Astrocyte of the cerebellum (primary cell): Measurements from ENCODE around the gene USP40.

Experiments used
- DNase-seq: peaks from one replicate; pipeline ENCODE4 v3.0.0-alpha.2; 2011; ENCODE audit warnings: low read depth
- H3K4me3 ChIP-seq: 2 replicates; pipeline ENCODE4 v1.5.1; 2011; ENCODE audit warnings: mild to moderate bottlenecking, low read depth, low read length, moderate library complexity
- in situ Hi-C: cut with HindIII; loops from 2 replicates; pipeline ENCODE4 v1.10.0; 2017; ENCODE audit warnings: low sequenced_read_pairs
- TF ChIP-seq, protein P1 (sequence below): IDR thresholded peaks from 2 replicates; pipeline ENCODE4 v1.5.1; 2012; ENCODE audit warnings: low read length, low read depth, moderate library complexity, mild to moderate bottlenecking; ENCODE audit errors: missing control alignments

USP40 gene

GRCh38 chr2:233440314-233440713 is 126.3 kb downstream of the USP40 start:
- in situ Hi-C loops, result no loop called here
- H3K4me3 ChIP-seq, result no peak overlapping the region
- TF ChIP-seq, protein P1, sequence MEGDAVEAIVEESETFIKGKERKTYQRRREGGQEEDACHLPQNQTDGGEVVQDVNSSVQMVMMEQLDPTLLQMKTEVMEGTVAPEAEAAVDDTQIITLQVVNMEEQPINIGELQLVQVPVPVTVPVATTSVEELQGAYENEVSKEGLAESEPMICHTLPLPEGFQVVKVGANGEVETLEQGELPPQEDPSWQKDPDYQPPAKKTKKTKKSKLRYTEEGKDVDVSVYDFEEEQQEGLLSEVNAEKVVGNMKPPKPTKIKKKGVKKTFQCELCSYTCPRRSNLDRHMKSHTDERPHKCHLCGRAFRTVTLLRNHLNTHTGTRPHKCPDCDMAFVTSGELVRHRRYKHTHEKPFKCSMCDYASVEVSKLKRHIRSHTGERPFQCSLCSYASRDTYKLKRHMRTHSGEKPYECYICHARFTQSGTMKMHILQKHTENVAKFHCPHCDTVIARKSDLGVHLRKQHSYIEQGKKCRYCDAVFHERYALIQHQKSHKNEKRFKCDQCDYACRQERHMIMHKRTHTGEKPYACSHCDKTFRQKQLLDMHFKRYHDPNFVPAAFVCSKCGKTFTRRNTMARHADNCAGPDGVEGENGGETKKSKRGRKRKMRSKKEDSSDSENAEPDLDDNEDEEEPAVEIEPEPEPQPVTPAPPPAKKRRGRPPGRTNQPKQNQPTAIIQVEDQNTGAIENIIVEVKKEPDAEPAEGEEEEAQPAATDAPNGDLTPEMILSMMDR, result no peak
- no peak for DNase-seq

DNA sequence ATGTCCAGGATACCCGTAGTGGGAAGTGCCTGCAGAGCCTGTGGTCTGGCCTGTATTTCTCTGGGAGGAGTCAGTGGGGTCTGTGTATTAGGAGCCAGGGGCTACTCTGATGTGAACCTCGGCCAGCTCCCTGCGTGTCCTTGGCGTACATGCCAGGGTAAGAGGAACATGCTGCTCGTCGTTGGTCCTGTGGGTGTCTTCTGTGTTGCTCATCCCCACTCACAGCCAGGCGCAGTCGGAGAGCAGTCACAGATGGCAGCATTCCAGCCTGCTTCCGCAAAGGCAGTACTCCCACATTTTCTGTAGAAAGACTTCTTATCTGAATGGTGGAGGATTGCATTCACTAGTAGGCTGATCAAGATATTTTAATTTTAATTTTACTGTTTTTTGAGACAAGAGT is 127.4 kb downstream of the USP40 start:
- H3K4me3 ChIP-seq, result no peak overlapping the region
- TF ChIP-seq, protein P1, result no peak
- in situ Hi-C loops, result no loop called here
- no peak for DNase-seq

DNA sequence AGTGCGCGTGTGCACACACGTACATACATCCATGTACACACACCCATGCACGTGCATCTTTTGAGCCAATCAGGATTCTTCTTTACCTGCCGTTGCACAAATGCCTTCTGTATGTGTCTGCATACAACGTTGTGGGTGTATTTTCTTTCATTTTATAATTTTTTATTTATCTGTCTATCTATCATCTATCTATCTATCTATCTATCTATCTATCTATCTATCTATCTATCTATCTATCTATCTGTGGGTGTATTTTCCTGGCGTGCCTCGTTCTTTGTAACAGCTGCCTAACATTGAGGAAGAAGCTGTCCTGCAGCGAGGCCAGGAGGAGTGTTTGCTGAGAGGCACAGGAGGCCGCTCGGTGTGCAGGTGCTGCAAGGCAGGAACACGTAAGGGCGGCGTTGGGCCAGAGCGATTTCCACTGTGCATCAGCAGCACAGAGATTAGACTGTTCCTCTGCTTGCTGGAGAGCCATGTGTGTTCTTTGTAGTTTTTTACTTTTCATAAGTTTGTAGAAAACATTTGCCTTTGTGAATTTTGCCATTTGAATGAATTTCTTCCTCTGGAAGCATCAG is 127.9 kb downstream of the USP40 start:
- DNase-seq, result no peak
- H3K4me3 ChIP-seq, result no peak overlapping the region
- in situ Hi-C loops, result no loop called here
- TF ChIP-seq, protein P1, result no peak

- in situ Hi-C loops, result no loop called here
- no peak overlapping the region for H3K4me3 ChIP-seq
- TF ChIP-seq, protein P1, result no peak
- no peak for DNase-seq
These were observed 129.1 kb downstream of the USP40 start for GRCh38 chr2:233437439-233437955.

DNA sequence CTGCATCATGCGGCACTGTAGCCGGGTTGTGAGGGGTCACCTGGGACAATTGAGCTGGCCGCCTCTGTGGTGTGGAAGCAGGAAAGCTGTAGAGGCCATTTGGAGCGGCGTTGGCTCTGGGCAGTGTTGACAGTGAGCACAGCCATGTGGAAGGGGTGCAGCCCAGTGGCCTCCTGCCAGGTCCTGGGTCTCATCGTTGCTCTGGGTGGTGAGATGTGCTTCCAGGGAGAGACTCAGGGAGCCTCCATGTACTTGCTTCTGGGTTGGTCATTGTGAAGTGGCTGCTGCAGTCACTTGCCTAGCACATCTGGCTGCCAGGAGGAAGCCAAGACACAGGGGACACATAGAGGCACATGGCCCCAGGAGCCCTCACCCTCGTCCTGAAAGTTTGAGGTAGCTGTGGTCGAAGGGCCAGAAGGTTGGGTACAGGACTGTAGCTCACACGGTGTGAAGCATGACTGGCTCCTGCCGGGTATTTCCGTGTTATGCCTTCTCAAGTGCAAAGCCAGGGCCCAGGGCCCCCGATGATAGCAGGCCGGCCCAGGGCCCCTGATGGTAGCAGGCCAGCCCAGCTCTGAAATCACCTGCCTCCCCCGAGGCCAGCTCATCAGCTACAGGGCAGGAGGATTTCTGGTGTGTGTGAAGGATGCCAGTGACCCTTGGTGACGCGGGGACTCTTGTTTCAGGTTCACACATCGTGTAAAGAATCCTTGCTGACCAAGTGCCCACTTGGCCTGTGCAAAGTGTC is 129.7 kb downstream of the USP40 start:
- no peak for DNase-seq
- in situ Hi-C loops, result no loop called here
- H3K4me3 ChIP-seq, result no peak overlapping the region
- TF ChIP-seq, protein P1, result no peak

- DNase-seq, result no peak
- no peak overlapping the region for H3K4me3 ChIP-seq
- TF ChIP-seq, protein P1, result no peak
- in situ Hi-C loops, result no loop called here
These were observed 130.4 kb downstream of the USP40 start for GRCh38 chr2:233436191-233436581.
